ENCODE measurements around the gene PABPN1. TPM values are rescaled to one million over a fixed set of nuclear protein-coding genes. Genes with fewer than 3 reads are reported as not detected.

Gene PABPN1
- total and polyA plus RNA-seq, 4 donors = 40.9 to 59.6 (median 48.0) TPM

GRCh38 chr14:23335623-23336022 is 14.4 kb downstream of the PABPN1 start:
- DNase-seq (ENCODE audit: low spot score) = no peak
- TF ChIP-seq RAD21 (IDR thresholded peaks at IDR 0.05) (no peak), HNF4G (IDR thresholded peaks at IDR 0.05) (no peak)
- TF ChIP-seq, protein P1, sequence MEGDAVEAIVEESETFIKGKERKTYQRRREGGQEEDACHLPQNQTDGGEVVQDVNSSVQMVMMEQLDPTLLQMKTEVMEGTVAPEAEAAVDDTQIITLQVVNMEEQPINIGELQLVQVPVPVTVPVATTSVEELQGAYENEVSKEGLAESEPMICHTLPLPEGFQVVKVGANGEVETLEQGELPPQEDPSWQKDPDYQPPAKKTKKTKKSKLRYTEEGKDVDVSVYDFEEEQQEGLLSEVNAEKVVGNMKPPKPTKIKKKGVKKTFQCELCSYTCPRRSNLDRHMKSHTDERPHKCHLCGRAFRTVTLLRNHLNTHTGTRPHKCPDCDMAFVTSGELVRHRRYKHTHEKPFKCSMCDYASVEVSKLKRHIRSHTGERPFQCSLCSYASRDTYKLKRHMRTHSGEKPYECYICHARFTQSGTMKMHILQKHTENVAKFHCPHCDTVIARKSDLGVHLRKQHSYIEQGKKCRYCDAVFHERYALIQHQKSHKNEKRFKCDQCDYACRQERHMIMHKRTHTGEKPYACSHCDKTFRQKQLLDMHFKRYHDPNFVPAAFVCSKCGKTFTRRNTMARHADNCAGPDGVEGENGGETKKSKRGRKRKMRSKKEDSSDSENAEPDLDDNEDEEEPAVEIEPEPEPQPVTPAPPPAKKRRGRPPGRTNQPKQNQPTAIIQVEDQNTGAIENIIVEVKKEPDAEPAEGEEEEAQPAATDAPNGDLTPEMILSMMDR (IDR thresholded peaks at IDR 0.05; ENCODE audit: low read depth, low read length, missing input control) = no peak
- TF ChIP-seq, protein P2, sequence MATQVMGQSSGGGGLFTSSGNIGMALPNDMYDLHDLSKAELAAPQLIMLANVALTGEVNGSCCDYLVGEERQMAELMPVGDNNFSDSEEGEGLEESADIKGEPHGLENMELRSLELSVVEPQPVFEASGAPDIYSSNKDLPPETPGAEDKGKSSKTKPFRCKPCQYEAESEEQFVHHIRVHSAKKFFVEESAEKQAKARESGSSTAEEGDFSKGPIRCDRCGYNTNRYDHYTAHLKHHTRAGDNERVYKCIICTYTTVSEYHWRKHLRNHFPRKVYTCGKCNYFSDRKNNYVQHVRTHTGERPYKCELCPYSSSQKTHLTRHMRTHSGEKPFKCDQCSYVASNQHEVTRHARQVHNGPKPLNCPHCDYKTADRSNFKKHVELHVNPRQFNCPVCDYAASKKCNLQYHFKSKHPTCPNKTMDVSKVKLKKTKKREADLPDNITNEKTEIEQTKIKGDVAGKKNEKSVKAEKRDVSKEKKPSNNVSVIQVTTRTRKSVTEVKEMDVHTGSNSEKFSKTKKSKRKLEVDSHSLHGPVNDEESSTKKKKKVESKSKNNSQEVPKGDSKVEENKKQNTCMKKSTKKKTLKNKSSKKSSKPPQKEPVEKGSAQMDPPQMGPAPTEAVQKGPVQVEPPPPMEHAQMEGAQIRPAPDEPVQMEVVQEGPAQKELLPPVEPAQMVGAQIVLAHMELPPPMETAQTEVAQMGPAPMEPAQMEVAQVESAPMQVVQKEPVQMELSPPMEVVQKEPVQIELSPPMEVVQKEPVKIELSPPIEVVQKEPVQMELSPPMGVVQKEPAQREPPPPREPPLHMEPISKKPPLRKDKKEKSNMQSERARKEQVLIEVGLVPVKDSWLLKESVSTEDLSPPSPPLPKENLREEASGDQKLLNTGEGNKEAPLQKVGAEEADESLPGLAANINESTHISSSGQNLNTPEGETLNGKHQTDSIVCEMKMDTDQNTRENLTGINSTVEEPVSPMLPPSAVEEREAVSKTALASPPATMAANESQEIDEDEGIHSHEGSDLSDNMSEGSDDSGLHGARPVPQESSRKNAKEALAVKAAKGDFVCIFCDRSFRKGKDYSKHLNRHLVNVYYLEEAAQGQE (IDR thresholded peaks at IDR 0.05) = no peak
- no peaks in the 10 kb centered on the region for H3K27me3 ChIP-seq (ENCODE audit: control insufficient read depth in 4 of 4, insufficient read depth in 4 of 4, low read length in 3 of 4)
- 85% methylated on average over 5 of the region's 5 CpGs for WGBS
- H3K27ac ChIP-seq (ENCODE audit: low read depth in 1 of 2, low read length in 2 of 2) = no peak overlapping the region
- H3K4me1 ChIP-seq (ENCODE audit: control insufficient read depth in 4 of 4, insufficient read depth in 4 of 4, low read length in 3 of 4) = no peaks in the 10 kb centered on the region
- no peaks in the 10 kb centered on the region for H3K9me3 ChIP-seq (ENCODE audit: control insufficient read depth in 4 of 4, low read length in 3 of 4)
- no peaks in the 10 kb centered on the region for H3K36me3 ChIP-seq (ENCODE audit: control insufficient read depth in 4 of 4, insufficient read depth in 3 of 4, low read depth in 1 of 4, low read length in 3 of 4)
- no peak overlapping the region for H3K4me3 ChIP-seq (ENCODE audit: low read depth in 1 of 3, low read length in 3 of 3)
- H3K9ac ChIP-seq (ENCODE audit: low read depth in 1 of 2, low read length in 2 of 2) = no peak overlapping the region

- Histone ChIP-seq H3K4me3 (ENCODE audit: low read depth in 1 of 3, low read length in 3 of 3) (no peak overlapping the region), H3K27me3 (ENCODE audit: control insufficient read depth in 4 of 4, insufficient read depth in 4 of 4, low read length in 3 of 4) (no peaks in the 10 kb centered on the region), H3K9ac (ENCODE audit: low read depth in 1 of 2, low read length in 2 of 2) (no peak overlapping the region), H3K36me3 (ENCODE audit: control insufficient read depth in 4 of 4, insufficient read depth in 3 of 4, low read depth in 1 of 4, low read length in 3 of 4) (no peaks in the 10 kb centered on the region), H3K4me1 (ENCODE audit: control insufficient read depth in 4 of 4, insufficient read depth in 4 of 4, low read length in 3 of 4) (no peaks in the 10 kb centered on the region), H3K9me3 (ENCODE audit: control insufficient read depth in 4 of 4, low read length in 3 of 4) (no peaks in the 10 kb centered on the region), H3K27ac (ENCODE audit: low read depth in 1 of 2, low read length in 2 of 2) (no peak overlapping the region)
- TF ChIP-seq MAX (IDR thresholded peaks at IDR 0.05) = no peak
- TF ChIP-seq HNF4A (conservative IDR thresholded peaks at IDR 0.05) = no peak
- TF ChIP-seq, protein P3, sequence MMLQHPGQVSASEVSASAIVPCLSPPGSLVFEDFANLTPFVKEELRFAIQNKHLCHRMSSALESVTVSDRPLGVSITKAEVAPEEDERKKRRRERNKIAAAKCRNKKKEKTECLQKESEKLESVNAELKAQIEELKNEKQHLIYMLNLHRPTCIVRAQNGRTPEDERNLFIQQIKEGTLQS (IDR thresholded peaks at IDR 0.05) = no peak
- TF ChIP-seq SP1 (IDR thresholded peaks at IDR 0.05) = no peak
- TF ChIP-seq TAF1 (conservative IDR thresholded peaks at IDR 0.05) = no peak
- no peak for TF ChIP-seq ZBTB33 (IDR thresholded peaks at IDR 0.05)
- TF ChIP-seq HNF4G (IDR thresholded peaks at IDR 0.05) = no peak
- TF ChIP-seq FOXA1 (IDR thresholded peaks at IDR 0.05) = no peak
- no peak for TF ChIP-seq NR2F2 (IDR thresholded peaks at IDR 0.05)
- no peak for TF ChIP-seq JUND (IDR thresholded peaks at IDR 0.05)
- no peak for TF ChIP-seq RAD21 (IDR thresholded peaks at IDR 0.05)
- DNase-seq (ENCODE audit: low spot score) = no peak
- 73% methylated on average over 1 of the region's 1 CpG for WGBS
These were observed 18.4 kb downstream of the PABPN1 start for GRCh38 chr14:23339506-23340268.
